K562 (cell line): ENCODE measurements around the gene MRPL48. TPM values are rescaled to one million over a fixed set of nuclear protein-coding genes. Genes with fewer than 3 reads are reported as not detected.

Source experiments
- ARNT ChIP-seq, 2 experiments: fragments of 450-650 bp; IDR thresholded peaks; 2 replicates each; pipeline ENCODE4 v1.6.1; 2016; ENCODE audit warnings: mild to moderate bottlenecking in 1 of 2
- CBFA2T3 ChIP-seq: fragments of 450-650 bp; IDR thresholded peaks from 2 replicates; pipeline ENCODE4 v1.6.1; 2017
- FOXP1 ChIP-seq: sonication (generic); formaldehyde crosslinking; IDR thresholded peaks from 2 replicates; pipeline ENCODE4 v1.8.0; 2022; ENCODE audit warnings: mild to moderate bottlenecking, missing genetic modification reagents
- HDAC3 ChIP-seq: fragments of 450-650 bp; IDR thresholded peaks from 2 replicates; pipeline ENCODE4 v1.6.1; 2018; ENCODE audit warnings: borderline replicate concordance, mild to moderate bottlenecking, moderate library complexity; ENCODE audit not compliant: partially characterized antibody
- IFI16 ChIP-seq: fragments of 250-450 bp; sonication (Bioruptor Pico); IDR thresholded peaks from 2 replicates; pipeline ENCODE4 v2.1.2; 2022; ENCODE audit warnings: mild to moderate bottlenecking, inconsistent platforms
- NFRKB ChIP-seq: fragments of 450-650 bp; IDR thresholded peaks from 2 replicates; pipeline ENCODE4 v1.6.1; 2016; ENCODE audit warnings: low read depth
- NR1H2 ChIP-seq: sonication (generic); formaldehyde crosslinking; IDR thresholded peaks from 2 replicates; pipeline ENCODE4 v1.4.0; 2020; ENCODE audit warnings: mild to moderate bottlenecking, missing genetic modification reagents
- NR4A1 ChIP-seq, 2 experiments: fragments of 250-450 bp in 1 of 2; fragments of 450-650 bp in 1 of 2; sonication (Bioruptor Pico) in 1 of 2; IDR thresholded peaks; 2 replicates each; pipeline versions ENCODE4 v1.4.0 to v1.6.1; 2016 to 2020; ENCODE audit warnings: mild to moderate bottlenecking in 2 of 2, missing compliant biosample characterization in 1 of 2, missing genetic modification characterization in 1 of 2, moderate library complexity in 1 of 2
- OTX1 ChIP-seq: fragments of 450-650 bp; formaldehyde crosslinking; IDR thresholded peaks from 2 replicates; pipeline ENCODE4 v1.4.0; 2022; ENCODE audit warnings: mild to moderate bottlenecking
- PYGO2 ChIP-seq: fragments of 450-650 bp; IDR thresholded peaks from 2 replicates; pipeline ENCODE4 v1.6.1; 2016; ENCODE audit warnings: mild to moderate bottlenecking, missing genetic modification characterization, moderate library complexity, missing compliant biosample characterization
- SIX5 ChIP-seq, 2 experiments: IDR thresholded peaks; 2 replicates each; pipeline ENCODE4 v1.6.1; 2011; ENCODE audit warnings: low read length in 2 of 2, borderline replicate concordance in 1 of 2, low read depth in 1 of 2, mild to moderate bottlenecking in 1 of 2, moderate library complexity in 1 of 2; ENCODE audit not compliant: insufficient read depth in 1 of 2
- SMARCE1 ChIP-seq: fragments of 450-650 bp; IDR thresholded peaks from 2 replicates; pipeline ENCODE4 v1.7.1; 2016; ENCODE audit warnings: mild to moderate bottlenecking
- TAF7 ChIP-seq: fragments of 450-650 bp; IDR thresholded peaks from 2 replicates; pipeline ENCODE4 v1.6.1; 2016; ENCODE audit warnings: missing genetic modification characterization, missing compliant biosample characterization
- TOE1 ChIP-seq, 2 experiments: fragments of 450-650 bp in 1 of 2; sonication (generic) in 1 of 2; formaldehyde crosslinking in 1 of 2; IDR thresholded peaks; 2 replicates each; pipeline versions ENCODE4 v1.7.1 to v1.8.0; 2016 to 2022; ENCODE audit warnings: borderline replicate concordance in 2 of 2, mild to moderate bottlenecking in 2 of 2, antibody characterized with exemption in 1 of 2, inconsistent platforms in 1 of 2, low read depth in 1 of 2, missing genetic modification reagents in 1 of 2, moderate library complexity in 1 of 2
- TRIM24 ChIP-seq, 2 experiments: fragments of 450-650 bp; IDR thresholded peaks; 2 replicates each; pipeline ENCODE4 v1.6.1; 2016
- ZNF140 ChIP-seq: fragments of 250-450 bp; sonication (Bioruptor Pico); IDR thresholded peaks from 2 replicates; pipeline ENCODE4 v1.8.0; 2021; ENCODE audit warnings: moderate library complexity, mild to moderate bottlenecking, inconsistent platforms
- ZNF197 ChIP-seq: fragments of 200-800 bp; sonication (Bioruptor generic); IDR thresholded peaks from 2 replicates; pipeline ENCODE4 v1.6.1; 2016; ENCODE audit warnings: low read depth, missing genetic modification characterization, missing compliant biosample characterization
- ZNF354B ChIP-seq: fragments of 250-450 bp; sonication (Bioruptor Pico); IDR thresholded peaks from 2 replicates; pipeline ENCODE4 v1.4.0; 2020
- polyA plus RNA-seq, 8 experiments: library from polyadenylated mRNA; depleted of rRNA in 4 of 8; stranded (reverse) in 5 of 8; unstranded in 3 of 8; fragments of >200 nt; fragmentation: Nextera tagmentation in 2 of 8; fragmentation: Illumina TruSeq in 1 of 8; extraction: Ambion mirVana in 2 of 8; extraction: Trizol in 1 of 8; gene quantifications; 2 replicates each; pipeline versions ENCODE4 v1.2.1 to v1.2.3, GENCODE V29; 2011 to 2014; ENCODE audit warnings: inconsistent platforms in 1 of 8, missing spikeins in 1 of 8
- total RNA-seq, 7 experiments: library from RNA; depleted of rRNA in 6 of 7; stranded (reverse); fragments of >200 nt in 6 of 7; fragmentation: Illumina TruSeq in 2 of 7; extraction: Trizol in 2 of 7; gene quantifications; 2 replicates each; pipeline versions ENCODE4 v1.2.1 to v1.2.3, GENCODE V29; 2011 to 2021; ENCODE audit warnings: low replicate concordance in 1 of 7
- TF ChIP-seq, protein P1 (sequence below): fragments of 250-450 bp; sonication (Bioruptor Pico); IDR thresholded peaks from 2 replicates; pipeline ENCODE4 v1.4.0; 2020; ENCODE audit warnings: mild to moderate bottlenecking, moderate library complexity
- TF ChIP-seq, protein P2 (sequence below): fragments of 450-650 bp; IDR thresholded peaks from 2 replicates; pipeline ENCODE4 v1.6.1; 2017; ENCODE audit warnings: antibody characterized with exemption, mild to moderate bottlenecking
- TF ChIP-seq, protein P3 (sequence below): fragments of 250-450 bp; sonication (Bioruptor Pico); IDR thresholded peaks from 2 replicates; pipeline ENCODE4 v1.5.0; 2021; ENCODE audit warnings: mild to moderate bottlenecking, borderline replicate concordance

The MRPL48 gene
- total and polyA plus RNA-seq, 9 of the 15 experiments (the other 6 are each of a cell fraction or from before 2014, with no cell fraction given): 66.0 to 237 (median 104) TPM

DNA sequence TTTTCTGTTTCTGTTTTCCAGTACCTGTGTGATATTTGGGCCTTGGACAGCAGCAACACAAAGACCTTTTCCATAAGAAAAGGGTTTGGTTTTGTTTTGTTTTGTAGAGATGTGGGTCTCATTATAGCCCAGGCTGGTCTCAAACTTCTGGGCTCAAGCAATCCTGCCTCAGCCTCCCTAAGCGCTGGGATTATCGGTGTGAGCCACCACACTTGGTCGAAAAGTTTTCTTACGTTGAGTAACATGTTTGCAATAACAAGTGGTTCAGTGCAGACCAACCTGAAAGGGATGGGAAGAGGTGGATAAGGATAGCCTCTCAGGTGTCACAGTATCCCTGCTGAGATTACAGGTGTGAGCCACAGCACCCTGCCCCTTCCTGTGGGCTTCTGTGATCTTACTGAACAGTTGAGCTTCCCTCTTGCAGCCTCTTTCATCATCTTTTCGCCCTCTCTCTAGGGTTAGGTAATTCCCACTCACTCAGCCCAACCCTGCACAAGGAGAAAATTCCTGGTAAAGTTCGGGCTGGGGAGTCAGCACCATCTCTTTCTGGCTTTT is 3.5 kb upstream of the MRPL48 start (continued):
- TF ChIP-seq, protein P1, sequence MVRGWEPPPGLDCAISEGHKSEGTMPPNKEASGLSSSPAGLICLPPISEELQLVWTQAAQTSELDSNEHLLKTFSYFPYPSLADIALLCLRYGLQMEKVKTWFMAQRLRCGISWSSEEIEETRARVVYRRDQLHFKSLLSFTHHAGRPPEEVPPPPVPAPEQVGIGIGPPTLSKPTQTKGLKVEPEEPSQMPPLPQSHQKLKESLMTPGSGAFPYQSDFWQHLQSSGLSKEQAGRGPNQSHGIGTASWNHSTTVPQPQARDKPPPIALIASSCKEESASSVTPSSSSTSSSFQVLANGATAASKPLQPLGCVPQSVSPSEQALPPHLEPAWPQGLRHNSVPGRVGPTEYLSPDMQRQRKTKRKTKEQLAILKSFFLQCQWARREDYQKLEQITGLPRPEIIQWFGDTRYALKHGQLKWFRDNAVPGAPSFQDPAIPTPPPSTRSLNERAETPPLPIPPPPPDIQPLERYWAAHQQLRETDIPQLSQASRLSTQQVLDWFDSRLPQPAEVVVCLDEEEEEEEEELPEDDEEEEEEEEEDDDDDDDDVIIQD (CRISPR knock-in tag): 0 out of 2 replicates have a peak, but pooled peaks have one; percentile 19
- TF ChIP-seq TRIM24 (IDR thresholded peaks at IDR 0.05) (peak; percentile 86 to 91; a peak in 3 of 4 replicates), ZNF354B (CRISPR knock-in tag) (no peak), TAF7 (peak; percentile 37; the same call in 1 of the 2 replicates), FOXP1 (CRISPR knock-in tag) (no peak), NFRKB (peak; percentile 84), HDAC3 (peak; percentile 24), IFI16 (peak; percentile 59), PYGO2 (tag) (peak; percentile 39), NR1H2 (CRISPR knock-in tag) (no peak), SIX5 (IDR thresholded peaks at IDR 0.05; ENCODE audit: borderline replicate concordance in 1 of 2, insufficient read depth in 1 of 2, low read depth in 1 of 2, low read length in 2 of 2) (no peak), ARNT (IDR thresholded peaks at IDR 0.05) (peak in 1 of 2 experiments; percentile 64; a peak in 2 of 4 replicates), TOE1 (IDR thresholded peaks at IDR 0.05; ENCODE audit: borderline replicate concordance) (no peak), TOE1 (CRISPR knock-in tag; IDR thresholded peaks at IDR 0.05; ENCODE audit: borderline replicate concordance, low read depth) (no peak), NR4A1 (CRISPR knock-in tag; IDR thresholded peaks at IDR 0.05) (no peak), NR4A1 (tag; IDR thresholded peaks at IDR 0.05) (peak; percentile 95), ZNF197 (CRISPR knock-in tag) (peak; percentile 92), CBFA2T3 (no peak), OTX1 (CRISPR knock-in tag) (no peak; the same call in 1 of the 2 replicates), SMARCE1 (peak; percentile 54; the same call in 1 of the 2 replicates), ZNF140 (CRISPR knock-in tag) (0 out of 2 replicates have a peak, but pooled peaks have one; percentile 31)
- TF ChIP-seq, protein P2, sequence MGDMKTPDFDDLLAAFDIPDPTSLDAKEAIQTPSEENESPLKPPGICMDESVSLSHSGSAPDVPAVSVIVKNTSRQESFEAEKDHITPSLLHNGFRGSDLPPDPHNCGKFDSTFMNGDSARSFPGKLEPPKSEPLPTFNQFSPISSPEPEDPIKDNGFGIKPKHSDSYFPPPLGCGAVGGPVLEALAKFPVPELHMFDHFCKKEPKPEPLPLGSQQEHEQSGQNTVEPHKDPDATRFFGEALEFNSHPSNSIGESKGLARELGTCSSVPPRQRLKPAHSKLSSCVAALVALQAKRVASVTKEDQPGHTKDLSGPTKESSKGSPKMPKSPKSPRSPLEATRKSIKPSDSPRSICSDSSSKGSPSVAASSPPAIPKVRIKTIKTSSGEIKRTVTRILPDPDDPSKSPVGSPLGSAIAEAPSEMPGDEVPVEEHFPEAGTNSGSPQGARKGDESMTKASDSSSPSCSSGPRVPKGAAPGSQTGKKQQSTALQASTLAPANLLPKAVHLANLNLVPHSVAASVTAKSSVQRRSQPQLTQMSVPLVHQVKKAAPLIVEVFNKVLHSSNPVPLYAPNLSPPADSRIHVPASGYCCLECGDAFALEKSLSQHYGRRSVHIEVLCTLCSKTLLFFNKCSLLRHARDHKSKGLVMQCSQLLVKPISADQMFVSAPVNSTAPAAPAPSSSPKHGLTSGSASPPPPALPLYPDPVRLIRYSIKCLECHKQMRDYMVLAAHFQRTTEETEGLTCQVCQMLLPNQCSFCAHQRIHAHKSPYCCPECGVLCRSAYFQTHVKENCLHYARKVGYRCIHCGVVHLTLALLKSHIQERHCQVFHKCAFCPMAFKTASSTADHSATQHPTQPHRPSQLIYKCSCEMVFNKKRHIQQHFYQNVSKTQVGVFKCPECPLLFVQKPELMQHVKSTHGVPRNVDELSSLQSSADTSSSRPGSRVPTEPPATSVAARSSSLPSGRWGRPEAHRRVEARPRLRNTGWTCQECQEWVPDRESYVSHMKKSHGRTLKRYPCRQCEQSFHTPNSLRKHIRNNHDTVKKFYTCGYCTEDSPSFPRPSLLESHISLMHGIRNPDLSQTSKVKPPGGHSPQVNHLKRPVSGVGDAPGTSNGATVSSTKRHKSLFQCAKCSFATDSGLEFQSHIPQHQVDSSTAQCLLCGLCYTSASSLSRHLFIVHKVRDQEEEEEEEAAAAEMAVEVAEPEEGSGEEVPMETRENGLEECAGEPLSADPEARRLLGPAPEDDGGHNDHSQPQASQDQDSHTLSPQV: peak; percentile 78
- TF ChIP-seq, protein P3, sequence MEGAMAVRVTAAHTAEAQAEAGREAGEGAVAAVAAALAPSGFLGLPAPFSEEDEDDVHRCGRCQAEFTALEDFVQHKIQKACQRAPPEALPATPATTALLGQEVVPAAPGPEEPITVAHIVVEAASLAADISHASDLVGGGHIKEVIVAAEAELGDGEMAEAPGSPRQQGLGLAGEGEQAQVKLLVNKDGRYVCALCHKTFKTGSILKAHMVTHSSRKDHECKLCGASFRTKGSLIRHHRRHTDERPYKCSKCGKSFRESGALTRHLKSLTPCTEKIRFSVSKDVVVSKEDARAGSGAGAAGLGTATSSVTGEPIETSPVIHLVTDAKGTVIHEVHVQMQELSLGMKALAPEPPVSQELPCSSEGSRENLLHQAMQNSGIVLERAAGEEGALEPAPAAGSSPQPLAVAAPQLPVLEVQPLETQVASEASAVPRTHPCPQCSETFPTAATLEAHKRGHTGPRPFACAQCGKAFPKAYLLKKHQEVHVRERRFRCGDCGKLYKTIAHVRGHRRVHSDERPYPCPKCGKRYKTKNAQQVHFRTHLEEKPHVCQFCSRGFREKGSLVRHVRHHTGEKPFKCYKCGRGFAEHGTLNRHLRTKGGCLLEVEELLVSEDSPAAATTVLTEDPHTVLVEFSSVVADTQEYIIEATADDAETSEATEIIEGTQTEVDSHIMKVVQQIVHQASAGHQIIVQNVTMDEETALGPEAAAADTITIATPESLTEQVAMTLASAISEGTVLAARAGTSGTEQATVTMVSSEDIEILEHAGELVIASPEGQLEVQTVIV (CRISPR knock-in tag): no peak
